Keratinocyte (primary cell): Measurements from ENCODE around the gene TUT7. TPM values are rescaled to one million over a fixed set of nuclear protein-coding genes. Genes with fewer than 3 reads are reported as not detected.

ENCODE experiments used
- DNase-seq: peaks from one replicate; pipeline ENCODE4 v3.0.0-alpha.2; 2011; ENCODE audit warnings: low read depth, missing footprints, low spot score
- FAIRE-seq: peaks from 2 replicates; lab custom pipeline; 2011; peaks lifted over from hg19 to GRCh38; lab: Jason Lieb, UNC
- H2AFZ ChIP-seq: 2 replicates; pipeline ENCODE4 v1.6.0; 2012; ENCODE audit warnings: low read length, control low read depth, inconsistent platforms; ENCODE audit not compliant: control insufficient read depth
- H3K27ac ChIP-seq: 2 replicates; pipeline ENCODE4 v1.5.1; 2011; ENCODE audit warnings: low read length; ENCODE audit not compliant: control insufficient read depth, insufficient read depth
- H3K27me3 ChIP-seq: 3 replicates; pipeline ENCODE4 v1.6.0; 2011; ENCODE audit warnings: low read length; ENCODE audit not compliant: control insufficient read depth, insufficient read depth; ENCODE audit errors: extremely low read depth
- H3K36me3 ChIP-seq, 2 experiments: 2 replicates in 1 of 2; 3 replicates in 1 of 2; pipeline ENCODE4 v1.5.1; 2011; ENCODE audit warnings: low read length in 2 of 2, mild to moderate bottlenecking in 1 of 2; ENCODE audit not compliant: control insufficient read depth in 2 of 2, insufficient read depth in 2 of 2; ENCODE audit errors: extremely low read depth in 1 of 2
- H3K4me1 ChIP-seq: 3 replicates; pipeline ENCODE4 v1.5.1; 2011; ENCODE audit warnings: low read length; ENCODE audit not compliant: control insufficient read depth, insufficient read depth; ENCODE audit errors: extremely low read depth
- H3K4me2 ChIP-seq: 3 replicates; pipeline ENCODE4 v1.6.0; 2011; ENCODE audit warnings: low read depth, low read length; ENCODE audit not compliant: control insufficient read depth, insufficient read depth; ENCODE audit errors: extremely low read depth
- H3K4me3 ChIP-seq, 3 experiments: fragments of 200-600 bp in 1 of 3; sonication (generic) in 1 of 3; 2 replicates in 2 of 3; 3 replicates in 1 of 3; pipeline ENCODE4 v1.5.1; 2011 to 2016; ENCODE audit warnings: low read length in 3 of 3, mild to moderate bottlenecking in 3 of 3, control low read depth in 2 of 3, inconsistent platforms in 1 of 3, low read depth in 1 of 3, mixed read lengths in 1 of 3, mixed run types in 1 of 3, moderate library complexity in 1 of 3; ENCODE audit not compliant: control insufficient read depth in 2 of 3, insufficient read depth in 2 of 3; ENCODE audit errors: extremely low read depth in 1 of 3
- H3K79me2 ChIP-seq: 2 replicates; pipeline ENCODE4 v1.6.0; 2012; ENCODE audit warnings: low read length; ENCODE audit not compliant: control insufficient read depth, insufficient read depth
- H3K9ac ChIP-seq: 3 replicates; pipeline ENCODE4 v1.6.0; 2011; ENCODE audit warnings: low read length; ENCODE audit not compliant: control insufficient read depth, insufficient read depth; ENCODE audit errors: extremely low read depth
- H3K9me1 ChIP-seq: 3 replicates; pipeline ENCODE4 v1.6.0; 2011; ENCODE audit warnings: low read length; ENCODE audit not compliant: control insufficient read depth, insufficient read depth; ENCODE audit errors: extremely low read depth
- H3K9me3 ChIP-seq: 2 replicates; pipeline ENCODE4 v1.5.1; 2012; ENCODE audit warnings: low read depth, low read length; ENCODE audit not compliant: control insufficient read depth
- H4K20me1 ChIP-seq: 3 replicates; pipeline ENCODE4 v1.6.0; 2011; ENCODE audit warnings: low read length; ENCODE audit not compliant: control insufficient read depth, insufficient read depth; ENCODE audit errors: extremely low read depth
- CTCF ChIP-seq, 3 experiments: IDR thresholded peaks in 1 of 3; conservative IDR thresholded peaks in 1 of 3; optimal IDR thresholded peaks in 1 of 3; 2 replicates in 2 of 3; 3 replicates in 1 of 3; pipeline versions ENCODE3 to v1.5.1; 2011; ENCODE audit warnings: low read length in 3 of 3, mild to moderate bottlenecking in 3 of 3, moderate library complexity in 2 of 3, control low read depth in 1 of 3, inconsistent platforms in 1 of 3; ENCODE audit not compliant: insufficient read depth in 2 of 3; ENCODE audit errors: extremely low read depth in 1 of 3
- EZH2 ChIP-seq: IDR thresholded peaks from one replicate; pipeline ENCODE4 v1.6.1; 2012; ENCODE audit warnings: inconsistent platforms, mild to moderate bottlenecking, low read length, moderate library complexity
- dilution Hi-C: fragments of 300-500 bp; cut with MboI; formaldehyde crosslinking; loops from one replicate; pipeline ENCODE4 v1.7.0; 2020; ENCODE audit warnings: low sequenced_read_pairs; ENCODE audit not compliant: extremely low pct_ligation_motif_present
- polyA plus RNA-seq, 5 experiments: library from polyadenylated mRNA; depleted of rRNA in 3 of 5; stranded (reverse) in 3 of 5; stranded (forward) in 1 of 5; unstranded in 1 of 5; fragments of >200 nt; gene quantifications; 1 replicate in 1 of 5; 2 replicates in 3 of 5; 3 replicates in 1 of 5; pipeline versions ENCODE4 v1.2.1 to v1.2.3, GENCODE V29; 2011 to 2012; ENCODE audit warnings: missing spikeins in 2 of 5, low read depth in 1 of 5, low replicate concordance in 1 of 5

The TUT7 gene
- polyA plus RNA-seq, 1 donor (not counting 4 experiments of a cell fraction or from before 2014, with no cell fraction given) = 34.0 TPM

GRCh38 chr9:86341007-86341491 lies 13.2 kb downstream of the TUT7 start:
- Histone ChIP-seq H3K27ac (no peak overlapping the region), H3K36me3 (peaks cover 10 to 33% of the 10 kb centered on the region in 2 experiments), H3K4me3 (no peak overlapping the region), H4K20me1 (no peaks in the 10 kb centered on the region), H3K9ac (no peak overlapping the region), H2AFZ (no peak overlapping the region), H3K4me1 (no peaks in the 10 kb centered on the region), H3K79me2 (no peaks in the 10 kb centered on the region), H3K4me2 (no peak overlapping the region), H3K27me3 (no peaks in the 10 kb centered on the region), H3K9me1 (no peaks in the 10 kb centered on the region), H3K9me3 (no peaks in the 10 kb centered on the region)
- DNase-seq (no peak), FAIRE-seq (no peak)
- dilution Hi-C loops = no loop called here
- TF ChIP-seq EZH2 (no peak), CTCF (optimal IDR thresholded peaks at IDR 0.05 in 1 of 3, IDR thresholded peaks at IDR 0.05 in 1 of 3, conservative IDR thresholded peaks at IDR 0.05 in 1 of 3; ENCODE audit: extremely low read depth in 1 of 3, insufficient read depth in 2 of 3, low read length in 3 of 3) (no peak)

- FAIRE-seq (no peak), DNase-seq (no peak)
- H3K9ac ChIP-seq = no peak overlapping the region
- H3K36me3 ChIP-seq = peaks cover 14 to 34% of the 10 kb centered on the region in 2 experiments
- H3K27ac ChIP-seq = no peak overlapping the region
- H3K27me3 ChIP-seq = no peaks in the 10 kb centered on the region
- no peaks in the 10 kb centered on the region for H3K9me1 ChIP-seq
- H3K79me2 ChIP-seq = no peaks in the 10 kb centered on the region
- TF ChIP-seq CTCF (optimal IDR thresholded peaks at IDR 0.05 in 1 of 3, IDR thresholded peaks at IDR 0.05 in 1 of 3, conservative IDR thresholded peaks at IDR 0.05 in 1 of 3; ENCODE audit: extremely low read depth in 1 of 3, insufficient read depth in 2 of 3, low read length in 3 of 3) (no peak), EZH2 (no peak)
- no peak overlapping the region for H3K4me3 ChIP-seq
- no peak overlapping the region for H2AFZ ChIP-seq
- dilution Hi-C loops = no loop called here
- H3K9me3 ChIP-seq = no peaks in the 10 kb centered on the region
- no peaks in the 10 kb centered on the region for H4K20me1 ChIP-seq
- H3K4me1 ChIP-seq = no peaks in the 10 kb centered on the region
- no peak overlapping the region for H3K4me2 ChIP-seq
Measured at GRCh38 chr9:86340356-86341006, 13.7 kb downstream of the TUT7 start.
